GM12878 (cell line): ENCODE data around the gene CDC42BPB. TPM values are rescaled to one million over a fixed set of nuclear protein-coding genes. Genes with fewer than 3 reads are reported as not detected.

ENCODE experiments used
- ATAC-seq: fragments of 200-7000 bp; cut with Tn5 transposase; 3 replicates; pipeline ENCODE4 v1.9.1; 2020; ENCODE audit warnings: mild to moderate bottlenecking, moderate library complexity
- BruUV-seq: library from RNA; stranded (reverse); fragments of 400-500 nt; replicated peaks from 2 replicates; lab custom pipeline; 2021; lab: Mats Ljungman, UMichigan
- CTCF ChIA-PET: fragments of 300-600 bp; sonication (Branson Sonifier 250); formaldehyde crosslinking; extraction: SDS; loops from one replicate; lab custom pipeline; 2021; ENCODE audit warnings: inconsistent platforms; lab: Yijun Ruan, JAX
- POLR2A ChIA-PET: fragments of 350-600 bp; formaldehyde crosslinking; extraction: SDS; loops from one replicate; lab custom pipeline; 2021; ENCODE audit warnings: inconsistent platforms; lab: Charles Lee
- RAD21 ChIA-PET: fragments of 300-600 bp; sonication (Branson Sonifier 250); formaldehyde crosslinking; loops from one replicate; lab custom pipeline; 2023; ENCODE audit warnings: antibody characterized with exemption; ENCODE audit not compliant: unreplicated experiment; lab: Charles Lee
- SMC1A ChIA-PET: fragments of 300-600 bp; sonication (Branson Sonifier 250); formaldehyde crosslinking; loops from one replicate; lab custom pipeline; 2023; ENCODE audit not compliant: unreplicated experiment, uncharacterized antibody; lab: Charles Lee
- DNase-seq: peaks from one replicate; pipeline ENCODE4 v3.0.0-alpha.2; 2011; ENCODE audit warnings: low read depth, low spot score
- FAIRE-seq: peaks from 3 replicates; lab custom pipeline; 2011; peaks lifted over from hg19 to GRCh38; lab: Jason Lieb, UNC
- H2AFZ ChIP-seq: 2 replicates; pipeline ENCODE4 v1.6.0; 2011; ENCODE audit warnings: low read depth, low read length, control low read depth; ENCODE audit not compliant: control insufficient read depth
- H3K27ac ChIP-seq: 2 replicates; pipeline ENCODE4 v1.5.1; 2011; ENCODE audit warnings: control low read depth; ENCODE audit not compliant: control insufficient read depth, insufficient read depth
- H3K27me3 ChIP-seq, 2 experiments: replicated peaks in 1 of 2; 2 replicates each; pipeline versions ENCODE4 v1.6.0 to v1.6.1; 2011; ENCODE audit warnings: low read length in 1 of 2; ENCODE audit not compliant: control insufficient read depth in 2 of 2, insufficient read depth in 2 of 2
- H3K36me3 ChIP-seq, 2 experiments: 2 replicates each; pipeline ENCODE4 v1.5.1; 2011; ENCODE audit warnings: low read length in 1 of 2; ENCODE audit not compliant: control insufficient read depth in 2 of 2, insufficient read depth in 2 of 2
- H3K4me1 ChIP-seq: 2 replicates; pipeline ENCODE4 v1.6.1; 2011; ENCODE audit warnings: mild to moderate bottlenecking, low read length, moderate library complexity, mixed read lengths; ENCODE audit not compliant: control insufficient read depth, insufficient read depth
- H3K4me2 ChIP-seq: 2 replicates; pipeline ENCODE4 v1.6.0; 2011; ENCODE audit warnings: control low read depth; ENCODE audit not compliant: control insufficient read depth, insufficient read depth
- H3K4me3 ChIP-seq: fragments of 200-600 bp; sonication (generic); 2 replicates; pipeline ENCODE4 v1.5.1; 2016
- H3K79me2 ChIP-seq: 2 replicates; pipeline ENCODE4 v1.6.0; 2011; ENCODE audit warnings: low read length; ENCODE audit not compliant: control insufficient read depth, insufficient read depth
- H3K9ac ChIP-seq: 2 replicates; pipeline ENCODE4 v1.8.0; 2011; ENCODE audit warnings: low read length, control low read depth, mixed read lengths; ENCODE audit not compliant: control insufficient read depth, insufficient read depth
- H3K9me3 ChIP-seq: replicated peaks from 3 replicates; pipeline ENCODE4 v1.5.1; 2011; ENCODE audit warnings: mild to moderate bottlenecking, low read length; ENCODE audit not compliant: control insufficient read depth, insufficient read depth
- H4K20me1 ChIP-seq: 2 replicates; pipeline ENCODE4 v1.6.0; 2011; ENCODE audit not compliant: control insufficient read depth, insufficient read depth
- CUX1 ChIP-seq: IDR thresholded peaks from 2 replicates; pipeline ENCODE4 v1.6.1; 2012; ENCODE audit warnings: improper control_type of control experiment, low read depth, low read length; ENCODE audit not compliant: insufficient replicate concordance
- E2F8 ChIP-seq: fragments of 450-650 bp; IDR thresholded peaks from 2 replicates; pipeline ENCODE4 v1.6.1; 2018; ENCODE audit warnings: mild to moderate bottlenecking, low read depth, moderate library complexity; ENCODE audit not compliant: partially characterized antibody
- ESRRA ChIP-seq: IDR thresholded peaks from 2 replicates; pipeline ENCODE4 v1.6.1; 2012; ENCODE audit warnings: mild to moderate bottlenecking, low read length, improper control_type of control experiment
- JUND ChIP-seq: IDR thresholded peaks from 2 replicates; pipeline ENCODE4 v1.6.1; 2012; ENCODE audit warnings: low read depth, mild to moderate bottlenecking, low read length, improper control_type of control experiment, moderate library complexity
- KAT2A ChIP-seq: conservative IDR thresholded peaks from 2 replicates; pipeline ENCODE4 v1.6.1; 2011; ENCODE audit warnings: low read depth, low read length; ENCODE audit not compliant: control insufficient read depth
- LARP7 ChIP-seq: fragments of 450-650 bp; IDR thresholded peaks from 2 replicates; pipeline ENCODE4 v1.6.1; 2017; ENCODE audit warnings: mild to moderate bottlenecking
- MTA2 ChIP-seq: fragments of 450-650 bp; IDR thresholded peaks from 2 replicates; pipeline ENCODE4 v1.6.1; 2016; ENCODE audit warnings: low read depth, mild to moderate bottlenecking, moderate library complexity
- NR2F1 ChIP-seq: fragments of 450-650 bp; conservative IDR thresholded peaks from 2 replicates; pipeline ENCODE4 v1.6.1; 2017; ENCODE audit warnings: mild to moderate bottlenecking
- RB1 ChIP-seq: fragments of 450-650 bp; formaldehyde crosslinking; IDR thresholded peaks from 2 replicates; pipeline ENCODE4 v1.6.1; 2017; ENCODE audit warnings: mild to moderate bottlenecking, borderline replicate concordance
- RCOR1 ChIP-seq: conservative IDR thresholded peaks from 2 replicates; pipeline ENCODE4 v1.6.1; 2012; ENCODE audit warnings: low read depth, low read length, improper control_type of control experiment
- SMARCA5 ChIP-seq: fragments of 450-650 bp; IDR thresholded peaks from 2 replicates; pipeline ENCODE4 v1.6.1; 2017; ENCODE audit warnings: mild to moderate bottlenecking
- WGBS: methylation state at CpG from one replicate; pipeline ENCODE4 v1.1.6; 2016; ENCODE audit warnings: low lambda C conversion rate; ENCODE audit not compliant: insufficient replicate concordance, insufficient coverage; ENCODE audit errors: missing lambda C conversion rate; 5-methylcytosine and 5-hydroxymethylcytosine counted together
- in situ Hi-C: fragments of 300-500 bp; cut with MboI; formaldehyde crosslinking; loops from 9 replicates; pipeline ENCODE4 v1.14.3; 2018; ENCODE audit warnings: mixed read lengths
- intact Hi-C: fragments of 100-400 bp; cut with micrococcal nuclease; formaldehyde crosslinking; loops from one replicate; pipeline ENCODE4 v1.14.2; 2022; ENCODE audit not compliant: unreplicated experiment
- polyA plus RNA-seq, 11 experiments: library from polyadenylated mRNA; depleted of rRNA in 4 of 11; unstranded in 6 of 11; stranded (reverse) in 5 of 11; fragments of >200 nt; fragmentation: Nextera tagmentation in 4 of 11; fragmentation: Illumina TruSeq in 1 of 11; extraction: Ambion mirVana in 4 of 11; extraction: Trizol in 1 of 11; gene quantifications; 1 replicate in 1 of 11; 2 replicates in 10 of 11; pipeline versions ENCODE4 v1.2.1 to v1.2.3, GENCODE V29; 2011 to 2016; ENCODE audit warnings: inconsistent platforms in 2 of 11, missing spikeins in 2 of 11, low read depth in 1 of 11
- total RNA-seq, 4 experiments: library from RNA; depleted of rRNA in 3 of 4; stranded (reverse); fragments of >200 nt in 3 of 4; fragmentation: Illumina TruSeq in 1 of 4; extraction: Trizol in 1 of 4; gene quantifications; 2 replicates each; pipeline versions ENCODE4 v1.2.1 to v1.2.3, GENCODE V29; 2013 to 2021

The CDC42BPB gene
- total and polyA plus RNA-seq, 10 of the 15 experiments (the other 5 are each of a cell fraction or from before 2014, with no cell fraction given): 0.42 to 22.1 (median 13.3) TPM

- peak; percentile 64 for TF ChIP-seq CUX1
- peak; percentile 20; the same call in 1 of the 2 replicates for TF ChIP-seq NR2F1
- TF ChIP-seq MTA2: peak; percentile 45; the same call in 1 of the 2 replicates
Measured at GRCh38 chr14:103052407-103052806, 4.9 kb downstream of the CDC42BPB start (continued).

- POLR2A ChIA-PET: interaction anchor here (0.8 kb wide), 1 partner anchor 14 kb away, joined by 7 read pairs; no protein-coding TSS in a partner anchor
- intact Hi-C loops: loop anchor here (5.0 to 10.0 kb wide), 2 partner anchors 64 to 356 kb away; no protein-coding TSS in a partner anchor
- Histone ChIP-seq H2AFZ (no peak overlapping the region), H3K36me3 (no peaks in the 10 kb centered on the region), H4K20me1 (no peaks in the 10 kb centered on the region), H3K9ac (no peak overlapping the region), H3K4me3 (no peak overlapping the region), H3K27me3 (no peaks in the 10 kb centered on the region), H3K9me3 (no peaks in the 10 kb centered on the region), H3K4me2 (no peak overlapping the region), H3K79me2 (peaks cover 55% of the 10 kb centered on the region), H3K4me1 (peaks cover 15% of the 10 kb centered on the region), H3K27ac (no peak overlapping the region)
- CTCF ChIA-PET: interaction anchor here (0.8 to 1.3 kb wide), 2 partner anchors 10 to 91 kb away, joined by 3 to 4 read pairs; no protein-coding TSS in a partner anchor
- ATAC-seq (no peak), DNase-seq (no peak), FAIRE-seq (no peak)
- in situ Hi-C loops: no loop called here
- TF ChIP-seq E2F8 (no peak), SMARCA5 (no peak), LARP7 (no peak), KAT2A (no peak), RCOR1 (no peak), JUND (no peak), ESRRA (no peak), RB1 (no peak)
- 73% methylated on average over 5 of the region's 5 CpGs for WGBS
- RAD21 ChIA-PET: no interaction called here
- SMC1A ChIA-PET: interaction anchor here (0.9 kb wide), 1 partner anchor 91 kb away, joined by 3 read pairs; no protein-coding TSS in a partner anchor
- no TSS peak for BruUV-seq
Measured at GRCh38 chr14:103050935-103051334, 6.4 kb downstream of the CDC42BPB start.
